Measurements from ENCODE around the gene ACRV1. TPM values are rescaled to one million over a fixed set of nuclear protein-coding genes. Genes with fewer than 3 reads are reported as not detected.

The ACRV1 gene
- total and polyA plus RNA-seq, 2 of the 13 experiments (the other 11 are each of a cell fraction or from before 2014, with no cell fraction given), result not detected

- peaks cover 0 to 21% of the 10 kb centered on the region in 2 experiments; a peak in 3 of 5 replicates for H3K27me3 ChIP-seq (ENCODE audit: control insufficient read depth in 1 of 2, insufficient read depth in 2 of 2, low read length in 2 of 2)
- no peaks in the 10 kb centered on the region for H3K79me2 ChIP-seq (ENCODE audit: insufficient read depth, low read length)
- ChIA-PET POLR2A (no interaction called here), CTCF (ENCODE audit: low intra/inter-chr PET ratio, low total read pairs) (no interaction called here)
- H3K36me3 ChIP-seq (replicated peaks in 1 of 2; ENCODE audit: control insufficient read depth in 1 of 2, insufficient read depth in 2 of 2, low read length in 2 of 2), result no peaks in the 10 kb centered on the region
- BruUV-seq (replicated peaks), result no TSS peak
- no peaks in the 10 kb centered on the region for H4K20me1 ChIP-seq (ENCODE audit: insufficient read depth, low read length)
- H3K4me1 ChIP-seq (ENCODE audit: insufficient read depth, low read length), result no peaks in the 10 kb centered on the region
- no peaks in the 10 kb centered on the region for H3K9me3 ChIP-seq (ENCODE audit: low read length)
- WGBS (ENCODE audit: low lambda C conversion rate), result 0% methylated on average over 3 of the region's 6 CpGs
- no peak overlapping the region for H3K9ac ChIP-seq (ENCODE audit: insufficient read depth, low read depth, low read length)
- no peak for FAIRE-seq
- H3K4me3 ChIP-seq (replicated peaks in 1 of 3; ENCODE audit: insufficient read depth in 1 of 3, low read depth in 2 of 3, low read length in 3 of 3), result no peak overlapping the region
- no peak for TF ChIP-seq BRCA1 (CRISPR knock-in tag; IDR thresholded peaks at IDR 0.05)
- no peak for TF ChIP-seq HNRNPUL1 (IDR thresholded peaks at IDR 0.05; ENCODE audit: low read depth, low read length)
- TF ChIP-seq, protein P1, sequence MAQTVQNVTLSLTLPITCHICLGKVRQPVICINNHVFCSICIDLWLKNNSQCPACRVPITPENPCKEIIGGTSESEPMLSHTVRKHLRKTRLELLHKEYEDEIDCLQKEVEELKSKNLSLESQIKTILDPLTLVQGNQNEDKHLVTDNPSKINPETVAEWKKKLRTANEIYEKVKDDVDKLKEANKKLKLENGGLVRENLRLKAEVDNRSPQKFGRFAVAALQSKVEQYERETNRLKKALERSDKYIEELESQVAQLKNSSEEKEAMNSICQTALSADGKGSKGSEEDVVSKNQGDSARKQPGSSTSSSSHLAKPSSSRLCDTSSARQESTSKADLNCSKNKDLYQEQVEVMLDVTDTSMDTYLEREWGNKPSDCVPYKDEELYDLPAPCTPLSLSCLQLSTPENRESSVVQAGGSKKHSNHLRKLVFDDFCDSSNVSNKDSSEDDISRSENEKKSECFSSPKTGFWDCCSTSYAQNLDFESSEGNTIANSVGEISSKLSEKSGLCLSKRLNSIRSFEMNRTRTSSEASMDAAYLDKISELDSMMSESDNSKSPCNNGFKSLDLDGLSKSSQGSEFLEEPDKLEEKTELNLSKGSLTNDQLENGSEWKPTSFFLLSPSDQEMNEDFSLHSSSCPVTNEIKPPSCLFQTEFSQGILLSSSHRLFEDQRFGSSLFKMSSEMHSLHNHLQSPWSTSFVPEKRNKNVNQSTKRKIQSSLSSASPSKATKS (CRISPR knock-in tag; IDR thresholded peaks at IDR 0.05), result no peak
- no peak for TF ChIP-seq ZNF644 (CRISPR knock-in tag; IDR thresholded peaks at IDR 0.05; ENCODE audit: low read depth)
- no peak for TF ChIP-seq ZNF263 (CRISPR knock-in tag; IDR thresholded peaks at IDR 0.05)
- no peak for TF ChIP-seq MED1 (CRISPR knock-in tag; IDR thresholded peaks at IDR 0.05)
- no peak for TF ChIP-seq NFKB2 (CRISPR knock-in tag; IDR thresholded peaks at IDR 0.05; ENCODE audit: borderline replicate concordance)
- TF ChIP-seq ZNF792 (CRISPR knock-in tag; IDR thresholded peaks at IDR 0.05), result no peak
- TF ChIP-seq ETS1 (CRISPR knock-in tag; IDR thresholded peaks at IDR 0.05), result no peak
- TF ChIP-seq ZNF891 (CRISPR knock-in tag; IDR thresholded peaks at IDR 0.05), result no peak
- TF ChIP-seq CHD2 (IDR thresholded peaks at IDR 0.05; ENCODE audit: low read depth, low read length), result no peak
- no peak for TF ChIP-seq ZNF530 (CRISPR knock-in tag; IDR thresholded peaks at IDR 0.05; ENCODE audit: low read depth)
- no peak overlapping the region for H2AFZ ChIP-seq (ENCODE audit: low read length)
- intact Hi-C loops (cut with micrococcal nuclease; ENCODE audit: unreplicated experiment), result no loop called here
- ATAC-seq, result no peak; the same call in 1 of the 3 replicates
- H3K4me2 ChIP-seq (ENCODE audit: low read depth, low read length), result peak overlapping the region; percentile 27; the same call in 1 of the 2 replicates
- no peak overlapping the region for H3K27ac ChIP-seq (ENCODE audit: extremely low read length, insufficient read depth, low read length)
- no peak for DNase-seq (ENCODE audit: low spot score)
- in situ Hi-C loops (cut with HindIII; ENCODE audit: extremely low pct_ligation_motif_present, low pct_unique_long_range_greater_than_20kb), result no loop called here
Measured at GRCh38 chr11:125701858-125702621, 21.4 kb upstream of the ACRV1 start.

Data from HepG2 (cell line).